GM12878 (cell line): ENCODE measurements around the gene RPLP1.

Experiments used
- CBFB ChIP-seq: IDR thresholded peaks from 2 replicates; pipeline ENCODE4 v1.6.1; 2016; ENCODE audit warnings: antibody characterized with exemption, low read depth
- EZH2 ChIP-seq: IDR thresholded peaks from 2 replicates; pipeline ENCODE4 v1.6.1; 2012; ENCODE audit warnings: low read depth, mild to moderate bottlenecking, control low read depth, inconsistent platforms, low read length, borderline replicate concordance; ENCODE audit not compliant: control insufficient read depth
- IRF4 ChIP-seq: IDR thresholded peaks from 2 replicates; pipeline ENCODE4 v1.6.1; 2011; ENCODE audit warnings: low read depth, low read length
- JUND ChIP-seq: IDR thresholded peaks from 2 replicates; pipeline ENCODE4 v1.6.1; 2012; ENCODE audit warnings: low read depth, mild to moderate bottlenecking, low read length, improper control_type of control experiment, moderate library complexity
- KDM1A ChIP-seq: fragments of 200-600 bp; sonication (generic); IDR thresholded peaks from 2 replicates; pipeline ENCODE4 v1.6.1; 2016; ENCODE audit warnings: borderline replicate concordance
- MEF2A ChIP-seq: IDR thresholded peaks from 2 replicates; pipeline ENCODE4 v1.6.1; 2011; ENCODE audit warnings: low read depth, mild to moderate bottlenecking, low read length, moderate library complexity; ENCODE audit not compliant: insufficient read depth
- SREBF1 ChIP-seq: IDR thresholded peaks from 2 replicates; pipeline ENCODE4 v1.6.1; 2012; ENCODE audit warnings: mild to moderate bottlenecking, low read length
- TF ChIP-seq, protein P1 (sequence below): IDR thresholded peaks from 2 replicates; pipeline ENCODE4 v1.6.1; 2012; ENCODE audit warnings: low read length, inconsistent platforms

DNA sequence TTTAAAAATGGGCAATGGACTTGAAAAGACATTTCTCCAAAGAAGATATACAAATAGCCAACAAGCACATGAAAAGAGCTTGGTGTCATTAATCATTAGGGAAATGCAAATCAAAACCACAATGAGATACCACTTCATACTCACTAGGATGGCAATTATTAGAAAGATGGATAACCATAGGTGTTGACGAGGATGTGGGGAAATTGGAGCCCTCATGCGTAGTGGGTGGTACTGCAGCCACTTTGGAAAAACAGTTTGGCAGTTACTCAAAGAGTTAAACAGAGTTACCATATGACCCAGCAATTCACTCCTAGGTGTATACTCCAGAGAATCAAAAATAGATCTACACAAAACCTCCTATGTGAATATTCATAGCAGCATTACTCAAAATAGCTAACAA lies 27.4 kb downstream of the RPLP1 start:
- TF ChIP-seq IRF4: no peak
- no peak for TF ChIP-seq JUND
- TF ChIP-seq, protein P1, sequence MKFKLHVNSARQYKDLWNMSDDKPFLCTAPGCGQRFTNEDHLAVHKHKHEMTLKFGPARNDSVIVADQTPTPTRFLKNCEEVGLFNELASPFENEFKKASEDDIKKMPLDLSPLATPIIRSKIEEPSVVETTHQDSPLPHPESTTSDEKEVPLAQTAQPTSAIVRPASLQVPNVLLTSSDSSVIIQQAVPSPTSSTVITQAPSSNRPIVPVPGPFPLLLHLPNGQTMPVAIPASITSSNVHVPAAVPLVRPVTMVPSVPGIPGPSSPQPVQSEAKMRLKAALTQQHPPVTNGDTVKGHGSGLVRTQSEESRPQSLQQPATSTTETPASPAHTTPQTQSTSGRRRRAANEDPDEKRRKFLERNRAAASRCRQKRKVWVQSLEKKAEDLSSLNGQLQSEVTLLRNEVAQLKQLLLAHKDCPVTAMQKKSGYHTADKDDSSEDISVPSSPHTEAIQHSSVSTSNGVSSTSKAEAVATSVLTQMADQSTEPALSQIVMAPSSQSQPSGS: no peak
- TF ChIP-seq MEF2A: no peak
- TF ChIP-seq SREBF1: no peak
- TF ChIP-seq CBFB: no peak
- no peak for TF ChIP-seq KDM1A
- no peak for TF ChIP-seq EZH2
